D721Med (cell line): ENCODE results near the gene PXDN.
"Not testable (repeated sequence)": the region's sequence is repeated elsewhere in the genome, so short reads cannot be mapped to it uniquely, and the experiment has no call there.

ENCODE experiments used
- DNase-seq: peaks from one replicate; pipeline ENCODE4 v3.0.0; 2011; ENCODE audit warnings: low spot score; ENCODE audit not compliant: insufficient read length
- FAIRE-seq: peaks from 2 replicates; lab custom pipeline; 2011; peaks lifted over from hg19 to GRCh38; lab: Jason Lieb, UNC
- TF ChIP-seq, protein P1 (sequence below): IDR thresholded peaks from 2 replicates; pipeline ENCODE4 v1.5.1; 2012; ENCODE audit warnings: mild to moderate bottlenecking, control low read depth; ENCODE audit not compliant: insufficient read depth; ENCODE audit errors: missing control alignments

The PXDN gene

GRCh38 chr2:1723397-1724042 lies 20.8 kb downstream of the PXDN start:
- DNase-seq (no peak), FAIRE-seq (no peak)
- TF ChIP-seq, protein P1, sequence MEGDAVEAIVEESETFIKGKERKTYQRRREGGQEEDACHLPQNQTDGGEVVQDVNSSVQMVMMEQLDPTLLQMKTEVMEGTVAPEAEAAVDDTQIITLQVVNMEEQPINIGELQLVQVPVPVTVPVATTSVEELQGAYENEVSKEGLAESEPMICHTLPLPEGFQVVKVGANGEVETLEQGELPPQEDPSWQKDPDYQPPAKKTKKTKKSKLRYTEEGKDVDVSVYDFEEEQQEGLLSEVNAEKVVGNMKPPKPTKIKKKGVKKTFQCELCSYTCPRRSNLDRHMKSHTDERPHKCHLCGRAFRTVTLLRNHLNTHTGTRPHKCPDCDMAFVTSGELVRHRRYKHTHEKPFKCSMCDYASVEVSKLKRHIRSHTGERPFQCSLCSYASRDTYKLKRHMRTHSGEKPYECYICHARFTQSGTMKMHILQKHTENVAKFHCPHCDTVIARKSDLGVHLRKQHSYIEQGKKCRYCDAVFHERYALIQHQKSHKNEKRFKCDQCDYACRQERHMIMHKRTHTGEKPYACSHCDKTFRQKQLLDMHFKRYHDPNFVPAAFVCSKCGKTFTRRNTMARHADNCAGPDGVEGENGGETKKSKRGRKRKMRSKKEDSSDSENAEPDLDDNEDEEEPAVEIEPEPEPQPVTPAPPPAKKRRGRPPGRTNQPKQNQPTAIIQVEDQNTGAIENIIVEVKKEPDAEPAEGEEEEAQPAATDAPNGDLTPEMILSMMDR = no peak

DNA sequence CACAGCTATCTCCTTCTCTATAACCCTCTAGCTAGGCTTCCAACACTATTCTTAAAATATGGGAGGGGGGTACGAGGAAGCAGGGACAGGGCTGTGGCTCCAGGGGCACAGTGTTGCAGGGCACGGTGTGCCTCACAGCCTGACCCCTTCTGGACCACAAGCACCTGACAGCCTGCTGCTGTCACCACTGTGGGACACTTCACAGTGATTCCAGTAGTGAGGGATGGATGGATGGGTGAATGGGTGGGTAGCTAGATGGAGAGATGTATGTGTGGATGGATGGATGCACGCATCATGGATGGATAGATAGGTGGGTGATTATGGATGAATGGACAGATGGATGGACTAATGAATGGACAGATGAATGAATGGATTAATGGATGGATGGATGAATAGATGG lies 21.6 kb downstream of the PXDN start:
- no peak for DNase-seq
- FAIRE-seq = no peak
- TF ChIP-seq, protein P1 = no peak

DNA sequence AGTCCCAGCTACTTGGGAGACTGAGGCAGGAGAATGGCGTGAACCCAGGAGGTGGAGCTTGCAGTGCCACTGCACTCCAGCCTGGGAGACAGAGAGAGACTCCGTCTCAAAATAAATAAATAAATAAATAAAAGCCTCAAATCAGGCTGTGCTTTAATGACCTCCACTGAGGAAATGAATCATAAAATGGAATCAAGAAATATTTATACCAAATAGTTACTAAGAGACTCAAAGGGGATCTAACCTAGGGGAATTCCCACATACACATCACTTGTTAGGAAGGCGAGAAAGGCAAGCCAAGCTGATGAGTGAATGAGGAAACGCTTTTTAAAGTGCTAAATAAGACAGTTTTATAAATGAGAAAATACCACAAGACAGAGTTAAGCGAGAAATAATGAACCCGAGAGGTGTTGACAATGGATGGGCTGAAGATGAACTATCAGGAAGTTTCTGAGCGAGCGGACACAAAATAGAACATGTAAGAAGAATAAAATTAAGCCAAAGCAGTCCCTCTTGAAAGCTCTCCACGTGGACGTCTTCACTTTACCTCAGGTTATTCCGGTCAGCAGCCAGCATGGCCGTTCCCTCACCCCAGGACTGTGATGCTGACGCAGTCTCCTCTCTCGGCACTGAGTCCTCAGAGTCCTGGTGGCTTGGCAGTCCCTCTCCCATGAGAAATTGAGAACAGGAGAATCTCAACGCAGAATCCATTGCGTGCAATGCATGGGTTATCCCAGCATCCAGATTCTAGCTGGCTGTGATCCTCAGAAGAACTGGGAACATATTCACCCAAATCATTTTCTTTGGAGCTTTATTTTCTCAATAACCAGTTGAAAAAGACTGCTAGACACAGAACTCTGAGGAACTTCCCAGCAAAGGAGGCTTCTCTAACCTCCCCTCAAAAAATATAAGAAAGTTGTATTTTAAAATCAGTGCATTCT lies 22.3 kb downstream of the PXDN start:
- TF ChIP-seq, protein P1 = no peak
- no peak for FAIRE-seq
- no peak for DNase-seq

DNA sequence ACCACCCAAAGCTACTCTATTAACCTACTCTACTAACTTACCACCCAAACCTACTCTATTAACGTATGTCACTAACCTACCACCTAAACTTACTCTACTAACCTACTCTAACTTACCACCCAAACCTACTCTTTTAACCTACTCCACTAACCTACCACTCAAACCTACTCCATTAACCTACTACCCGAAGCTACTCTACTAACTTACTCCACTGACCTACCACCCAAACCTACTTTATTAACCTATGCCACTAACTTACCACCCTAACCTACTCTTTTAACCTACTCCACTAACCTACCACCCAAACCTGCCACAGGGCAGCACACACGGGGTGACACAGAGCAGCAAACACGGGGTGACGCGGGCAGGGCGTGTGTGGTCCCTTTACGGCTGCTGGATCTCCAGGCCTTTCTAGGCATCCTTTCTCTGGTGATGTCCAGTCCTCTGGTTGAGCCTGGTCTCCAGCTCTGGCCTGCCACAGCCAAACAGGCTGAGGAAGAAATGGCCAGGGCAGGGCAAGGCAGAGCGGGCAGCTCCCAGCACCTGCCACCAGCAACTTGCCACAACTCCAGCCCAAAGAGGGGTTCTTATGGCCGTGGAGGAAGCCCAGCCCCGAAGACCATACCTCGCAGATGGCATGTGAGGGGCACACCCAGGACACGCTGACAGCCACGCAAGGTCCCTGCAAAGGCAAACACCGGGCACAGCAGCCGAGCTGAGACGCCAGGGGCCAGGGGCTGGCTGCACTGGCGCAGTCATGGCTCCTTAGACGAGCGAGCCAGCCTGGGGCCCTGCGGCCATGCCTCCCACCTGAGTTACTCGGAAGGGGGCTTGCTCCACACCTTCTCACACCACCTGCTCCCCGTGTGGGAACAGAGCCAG lies 25.7 kb downstream of the PXDN start:
- TF ChIP-seq, protein P1 = no peak
- no peak for FAIRE-seq
- DNase-seq = no peak

DNA sequence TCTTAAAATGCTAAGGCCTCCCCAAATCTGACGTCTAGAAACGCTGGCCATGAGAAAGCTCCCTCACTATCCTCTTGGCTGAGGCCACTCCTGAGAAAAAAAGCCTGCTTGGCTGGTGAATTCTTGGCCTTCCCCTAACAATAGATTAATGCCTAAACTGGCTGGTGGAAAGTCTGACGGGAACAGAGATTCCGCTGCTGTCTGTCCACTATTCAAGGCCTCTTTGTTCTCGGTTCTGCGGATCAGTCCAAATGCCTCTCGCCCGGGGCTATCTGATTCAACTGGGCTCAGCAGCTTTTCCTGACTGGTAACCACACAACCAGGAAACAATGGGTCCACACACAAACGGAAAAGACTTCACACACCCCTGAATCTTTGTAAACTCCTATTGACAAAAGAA lies 27.2 kb downstream of the PXDN start:
- DNase-seq (no peak), FAIRE-seq (no peak)
- TF ChIP-seq, protein P1 = no peak

- FAIRE-seq (no peak), DNase-seq (no peak)
- TF ChIP-seq, protein P1 = no peak
Observed at GRCh38 chr2:1716441-1716840, 27.9 kb downstream of the PXDN start.

DNA sequence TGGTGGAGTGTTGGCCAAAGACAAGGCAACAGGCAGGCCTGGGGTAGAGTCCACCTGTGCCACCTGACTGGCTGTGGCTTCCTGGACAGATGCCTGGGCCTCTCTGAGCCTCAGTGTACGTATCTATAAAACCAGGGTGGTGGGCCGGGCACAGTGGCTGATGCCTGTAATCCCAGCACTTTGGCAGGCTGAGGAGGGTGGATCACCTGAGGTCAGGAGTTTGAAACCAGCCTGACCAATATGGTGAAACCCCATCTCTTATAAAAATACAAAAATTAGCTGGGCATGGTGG lies 28.4 kb downstream of the PXDN start:
- not testable (repeated sequence) for DNase-seq, FAIRE-seq
